Stomach (tissue), 9 donors: ENCODE measurements around the gene F12. TPM values are rescaled to one million over a fixed set of nuclear protein-coding genes. Genes with fewer than 3 reads are reported as not detected.

Experiments used
- DNase-seq, 2 donors: peaks; one replicate each; pipeline versions ENCODE4 v3.0.0 to v3.0.0-alpha.2; 2013 to 2019
- H3K27ac ChIP-seq, 5 donors: fragments of 200-600 bp in 4 of 5; sonication (generic) in 4 of 5; one replicate each; pipeline ENCODE4 v1.5.1; 2013 to 2019; ENCODE audit warnings: mild to moderate bottlenecking in 1 of 5, moderate library complexity in 1 of 5
- H3K27me3 ChIP-seq, 3 donors: fragments of 200-600 bp; sonication (generic); one replicate each; pipeline ENCODE4 v1.5.1; 2017 to 2019; ENCODE audit warnings: mixed run types in 1 of 3
- H3K36me3 ChIP-seq, 4 donors: fragments of 200-600 bp; sonication (generic); 1 replicate in 3 of 4; 2 replicates in 1 of 4; pipeline ENCODE4 v1.5.1; 2016 to 2019
- H3K4me1 ChIP-seq, 4 donors: fragments of 200-600 bp; sonication (generic); one replicate each; pipeline ENCODE4 v1.5.1; 2016 to 2019
- H3K4me3 ChIP-seq, 4 donors: fragments of 200-600 bp; sonication (generic) in 3 of 4; one replicate each; pipeline ENCODE4 v1.5.1; 2016 to 2019; ENCODE audit warnings: mild to moderate bottlenecking in 1 of 4
- H3K9me3 ChIP-seq, 4 donors: fragments of 200-600 bp; sonication (generic); one replicate each; pipeline ENCODE4 v1.5.1; 2016 to 2019
- CTCF ChIP-seq, 7 experiments: fragments of 450-650 bp in 4 of 7; fragments of 200-600 bp in 3 of 7; sonication (generic) in 3 of 7; IDR thresholded peaks; one replicate each; pipeline ENCODE4 v1.5.1; 2016 to 2019; ENCODE audit warnings: antibody characterized with exemption in 7 of 7, control low read depth in 2 of 7, mild to moderate bottlenecking in 1 of 7
- EP300 ChIP-seq: sonication (generic); formaldehyde crosslinking; IDR thresholded peaks from one replicate; pipeline ENCODE4 v1.6.1; 2017; ENCODE audit warnings: antibody characterized with exemption
- POLR2A ChIP-seq, 4 donors: fragments of 450-650 bp; IDR thresholded peaks; one replicate each; pipeline ENCODE4 v1.6.1; 2016; ENCODE audit warnings: antibody characterized with exemption in 4 of 4, control low read depth in 2 of 4, mild to moderate bottlenecking in 1 of 4, moderate library complexity in 1 of 4
- POLR2AphosphoS5 ChIP-seq, 3 donors: sonication (generic); formaldehyde crosslinking; IDR thresholded peaks; one replicate each; pipeline ENCODE4 v1.6.1; 2016; ENCODE audit warnings: antibody characterized with exemption in 3 of 3
- WGBS, 5 donors: extraction: QIAGEN DNeasy Blood & Tissue Kit in 3 of 5; methylation state at CpG; one replicate each; pipeline versions ENCODE4 v1.1.5 to v1.1.7; 2013 to 2018; 5-methylcytosine and 5-hydroxymethylcytosine counted together
- intact Hi-C: fragments of 100-400 bp; cut with DNase I; formaldehyde crosslinking; loops from one replicate; pipeline ENCODE4 v1.15.1; 2023; ENCODE audit warnings: low total_unique reads
- polyA plus RNA-seq, 3 donors: library from polyadenylated mRNA; stranded (reverse); fragments of 200-250 nt; gene quantifications; one replicate each; pipeline ENCODE4 v1.2.3, GENCODE V29; 2013
- total RNA-seq, 5 donors: library from RNA; depleted of rRNA; stranded (reverse); fragments of >200 nt; gene quantifications; one replicate each; pipeline versions ENCODE4 v1.1.0 to v1.2.3, GENCODE V29; 2014 to 2016
- donor health status: healthy with polysubstance abuse.
- donor health status: Bipolar disorder and iron deficiency.
- donor health status: healthy.

The F12 gene
- total and polyA plus RNA-seq, 8 donors, result 0.50 to 68.3 (median 33.0) TPM; not detected in 4

GRCh38 chr5:177354711-177355110 lies 54.7 kb downstream of the F12 start:
- no peak for TF ChIP-seq POLR2AphosphoS5 (IDR thresholded peaks at IDR 0.05)
- TF ChIP-seq POLR2A (IDR thresholded peaks at IDR 0.05), result no peak
- TF ChIP-seq EP300, result no peak
- TF ChIP-seq CTCF (IDR thresholded peaks at IDR 0.05), result no peak
- Histone ChIP-seq H3K4me3 (no peak overlapping the region), H3K36me3 (peaks cover 0 to 5% (median 2%) of the 10 kb centered on the region in 4 donors), H3K9me3 (no peaks in the 10 kb centered on the region), H3K27me3 (no peaks in the 10 kb centered on the region), H3K4me1 (peaks cover 17 to 63% (median 43%) of the 10 kb centered on the region in 4 donors), H3K27ac (no peak overlapping the region)
- intact Hi-C loops, result no loop called here
- no peak for DNase-seq
- WGBS, 5 donors, result 76 to 82% (median 77%) methylated on average over 3 of the region's 3 CpGs

- WGBS, 5 donors, result 78 to 92% (median 81%) methylated on average over 3 of the region's 3 CpGs
- no peak overlapping the region for H3K27ac ChIP-seq
- no peaks in the 10 kb centered on the region for H3K27me3 ChIP-seq
- H3K9me3 ChIP-seq, result no peaks in the 10 kb centered on the region
- intact Hi-C loops, result no loop called here
- DNase-seq, result no peak
- H3K36me3 ChIP-seq, result peaks cover 0 to 10% (median 5%) of the 10 kb centered on the region in 4 donors
- peaks cover 22 to 63% (median 44%) of the 10 kb centered on the region in 4 donors for H3K4me1 ChIP-seq
- TF ChIP-seq EP300 (no peak), POLR2A (IDR thresholded peaks at IDR 0.05) (no peak), CTCF (IDR thresholded peaks at IDR 0.05) (no peak), POLR2AphosphoS5 (IDR thresholded peaks at IDR 0.05) (no peak)
- no peak overlapping the region for H3K4me3 ChIP-seq
Observed at GRCh38 chr5:177354256-177354655, 55.1 kb downstream of the F12 start.

GRCh38 chr5:177353093-177353492 lies 56.3 kb downstream of the F12 start:
- Histone ChIP-seq H3K36me3 (peaks cover 0 to 14% (median 8%) of the 10 kb centered on the region in 4 donors), H3K27me3 (no peaks in the 10 kb centered on the region), H3K4me1 (peaks cover 27 to 63% (median 44%) of the 10 kb centered on the region in 4 donors), H3K4me3 (no peak overlapping the region), H3K9me3 (no peaks in the 10 kb centered on the region), H3K27ac (no peak overlapping the region)
- 62 to 85% (median 80%) methylated on average over 3 to 5 of the region's 5 CpGs for WGBS, 5 donors
- no peak for TF ChIP-seq EP300
- TF ChIP-seq POLR2AphosphoS5 (IDR thresholded peaks at IDR 0.05), result no peak
- no peak for TF ChIP-seq CTCF (IDR thresholded peaks at IDR 0.05)
- TF ChIP-seq POLR2A (IDR thresholded peaks at IDR 0.05), result no peak
- intact Hi-C loops, result no loop called here
- DNase-seq, result no peak

Other genes with a start within 250 kb of the F12 start
- 10 to 100 TPM in 4 of 5 donors, 1 to 10 TPM in 1; 1.8 to 87.2 (median 12.3) TPM for gene RAB24, start 105.8 kb downstream of the F12 start, total RNA-seq
- gene RAB24, start 105.8 kb downstream of the F12 start, polyA plus RNA-seq, result 10 to 100 TPM; 31.5 to 65.3 (median 33.7) TPM
- gene PRELID1, start 105.8 kb downstream of the F12 start, total RNA-seq, result 100 to 1,000 TPM in 3 of 5 donors, 10 to 100 TPM in 2; 82.4 to 201 (median 127) TPM
- gene PRELID1, start 105.8 kb downstream of the F12 start, polyA plus RNA-seq, result 100 to 1,000 TPM; 140 to 177 (median 171) TPM
- gene MXD3, start 97.7 kb downstream of the F12 start, total RNA-seq, result 10 to 100 TPM in 4 of 5 donors, 1 to 10 TPM in 1; 6.8 to 86.9 (median 25.0) TPM
- gene MXD3, start 97.7 kb downstream of the F12 start, polyA plus RNA-seq, result 10 to 100 TPM in 2 of 3 donors, 1 to 10 TPM in 1; 7.6 to 17.8 (median 15.0) TPM
- 100 to 1,000 TPM in 3 of 5 donors, 10 to 100 TPM in 2; 73.5 to 621 (median 187) TPM for gene LMAN2, start 57.9 kb downstream of the F12 start, total RNA-seq
- gene LMAN2, start 57.9 kb downstream of the F12 start, polyA plus RNA-seq, result 100 to 1,000 TPM in 1 of 3 donors, 10 to 100 TPM in 2; 92.9 to 135 (median 98.0) TPM
- gene RGS14, start 51.6 kb downstream of the F12 start, total RNA-seq, result 100 to 1,000 TPM in 1 of 5 donors, 10 to 100 TPM in 1, 1 to 10 TPM in 2, not detected in 1; 4.2 to 100 (median 12.5) TPM
- gene RGS14, start 51.6 kb downstream of the F12 start, polyA plus RNA-seq, result 10 to 100 TPM; 19.0 to 34.3 (median 26.9) TPM
- not detected for gene SLC34A1, start 25.1 kb downstream of the F12 start, total RNA-seq
- under 1 TPM in 1 of 3 donors, not detected in 2; 0.10 TPM for gene SLC34A1, start 25.1 kb downstream of the F12 start, polyA plus RNA-seq
- gene PFN3, start 8.9 kb downstream of the F12 start, total RNA-seq, result not detected
- not detected for gene PFN3, start 8.9 kb downstream of the F12 start, polyA plus RNA-seq
- 10 to 100 TPM in 4 of 5 donors, 1 to 10 TPM in 1; 1.8 to 91.2 (median 19.1) TPM for gene GRK6, start 17.1 kb upstream of the F12 start, total RNA-seq
- 10 to 100 TPM; 14.6 to 20.2 (median 16.2) TPM for gene GRK6, start 17.1 kb upstream of the F12 start, polyA plus RNA-seq
- under 1 TPM in 1 of 5 donors, not detected in 4; 0.73 TPM for gene PRR7, start 37.2 kb upstream of the F12 start, total RNA-seq
- 1 to 10 TPM in 2 of 3 donors, under 1 TPM in 1; 0.61 to 3.7 (median 1.5) TPM for gene PRR7, start 37.2 kb upstream of the F12 start, polyA plus RNA-seq
- 10 to 100 TPM; 15.2 to 78.1 (median 53.3) TPM for gene DBN1, start 64.1 kb upstream of the F12 start, total RNA-seq
- gene DBN1, start 64.1 kb upstream of the F12 start, polyA plus RNA-seq, result 10 to 100 TPM; 14.7 to 31.3 (median 22.7) TPM
- 100 to 1,000 TPM in 2 of 5 donors, 10 to 100 TPM in 3; 14.6 to 126 (median 97.0) TPM for gene PDLIM7, start 88.0 kb upstream of the F12 start, total RNA-seq
- gene PDLIM7, start 88.0 kb upstream of the F12 start, polyA plus RNA-seq, result 100 to 1,000 TPM in 1 of 3 donors, 10 to 100 TPM in 2; 43.5 to 142 (median 76.6) TPM
- gene DOK3, start 100.3 kb upstream of the F12 start, total RNA-seq, result 10 to 100 TPM in 1 of 5 donors, 1 to 10 TPM in 2, under 1 TPM in 1, not detected in 1; 0.43 to 31.2 (median 3.9) TPM
- 1 to 10 TPM; 2.4 to 6.0 (median 4.9) TPM for gene DOK3, start 100.3 kb upstream of the F12 start, polyA plus RNA-seq
- 100 to 1,000 TPM in 3 of 5 donors, 10 to 100 TPM in 2; 54.9 to 263 (median 128) TPM for gene DDX41, start 107.4 kb upstream of the F12 start, total RNA-seq
- 10 to 100 TPM; 65.3 to 72.9 (median 71.0) TPM for gene DDX41, start 107.4 kb upstream of the F12 start, polyA plus RNA-seq
- 100 to 1,000 TPM in 3 of 5 donors, 10 to 100 TPM in 2; 40.4 to 316 (median 143) TPM for gene FAM193B, start 145.0 kb upstream of the F12 start, total RNA-seq
- gene FAM193B, start 145.0 kb upstream of the F12 start, polyA plus RNA-seq, result 100 to 1,000 TPM; 106 to 140 (median 136) TPM
- 100 to 1,000 TPM in 1 of 5 donors, 10 to 100 TPM in 3, 1 to 10 TPM in 1; 9.3 to 107 (median 85.3) TPM for gene TMED9, start 182.6 kb upstream of the F12 start, total RNA-seq
- 100 to 1,000 TPM in 1 of 3 donors, 10 to 100 TPM in 2; 39.9 to 115 (median 99.8) TPM for gene TMED9, start 182.6 kb upstream of the F12 start, polyA plus RNA-seq
- gene B4GALT7, start 190.6 kb upstream of the F12 start, total RNA-seq, result 10 to 100 TPM in 3 of 5 donors, 1 to 10 TPM in 2; 3.5 to 29.0 (median 11.6) TPM
- 10 to 100 TPM; 14.2 to 23.3 (median 22.6) TPM for gene B4GALT7, start 190.6 kb upstream of the F12 start, polyA plus RNA-seq